CD4-positive, alpha-beta memory T cell (primary cell): ENCODE data around the gene PTPRG. TPM values are rescaled to one million over a fixed set of nuclear protein-coding genes. Genes with fewer than 3 reads are reported as not detected.

Experiments
- CTCF ChIA-PET: fragments of 350-600 bp; sonication (Branson Sonifier 250); formaldehyde crosslinking; loops from one replicate; lab custom pipeline; 2021; ENCODE audit warnings: inconsistent platforms; ENCODE audit not compliant: partially characterized antibody; lab: Charles Lee
- POLR2A ChIA-PET: fragments of 350-600 bp; sonication (Branson Sonifier 250); formaldehyde crosslinking; loops from one replicate; lab custom pipeline; 2021; ENCODE audit not compliant: partially characterized antibody; lab: Charles Lee
- DNase-seq, 5 donors: peaks; one replicate each; pipeline versions ENCODE4 v3.0.0 to v3.0.0-alpha.2; 2020 to 2022; ENCODE audit warnings: mixed read lengths in 1 of 5
- H3K27ac ChIP-seq: one replicate; pipeline ENCODE4 v1.7.0; 2013; ENCODE audit warnings: low read depth, low read length
- H3K27me3 ChIP-seq: 2 replicates; pipeline ENCODE4 v1.7.0; 2013; ENCODE audit warnings: mild to moderate bottlenecking, low read length, moderate library complexity; ENCODE audit not compliant: insufficient read depth
- H3K36me3 ChIP-seq: 2 replicates; pipeline ENCODE4 v1.7.0; 2013; ENCODE audit warnings: mild to moderate bottlenecking, low read length, moderate library complexity; ENCODE audit not compliant: insufficient read depth
- H3K4me1 ChIP-seq: 2 replicates; pipeline ENCODE4 v1.7.0; 2013; ENCODE audit warnings: mild to moderate bottlenecking, low read length, moderate library complexity; ENCODE audit not compliant: insufficient read depth
- H3K4me3 ChIP-seq, 2 donors: one replicate each; pipeline ENCODE4 v1.7.0; 2013; ENCODE audit warnings: low read length in 2 of 2, mild to moderate bottlenecking in 1 of 2
- H3K9me3 ChIP-seq, 2 donors: one replicate each; pipeline ENCODE4 v1.7.0; 2013; ENCODE audit warnings: low read length in 2 of 2, control low read depth in 1 of 2; ENCODE audit not compliant: control insufficient read depth in 1 of 2
- H3K27ac Mint-ChIP-seq, 7 donors: one replicate each; pipeline ENCODE4 v1.8.0; 2020 to 2021; ENCODE audit warnings: mixed read lengths in 7 of 7, mild to moderate bottlenecking in 6 of 7, inconsistent platforms in 3 of 7, moderate library complexity in 3 of 7
- H3K27me3 Mint-ChIP-seq, 2 donors: one replicate each; pipeline ENCODE4 v1.8.0; 2020 to 2021; ENCODE audit warnings: mixed read lengths in 2 of 2
- H3K36me3 Mint-ChIP-seq, 2 donors: one replicate each; pipeline ENCODE4 v1.8.0; 2020 to 2021; ENCODE audit warnings: mixed read lengths in 2 of 2, inconsistent platforms in 1 of 2, mild to moderate bottlenecking in 1 of 2
- H3K4me1 Mint-ChIP-seq, 4 donors: one replicate each; pipeline ENCODE4 v1.8.0; 2020 to 2021; ENCODE audit warnings: mixed read lengths in 4 of 4, mild to moderate bottlenecking in 1 of 4
- H3K4me3 Mint-ChIP-seq, 8 donors: one replicate each; pipeline ENCODE4 v1.8.0; 2020 to 2021; ENCODE audit warnings: mixed read lengths in 8 of 8, mild to moderate bottlenecking in 7 of 8, moderate library complexity in 6 of 8, inconsistent platforms in 3 of 8
- H3K9me3 Mint-ChIP-seq, 8 donors: one replicate each; pipeline ENCODE4 v1.8.0; 2020 to 2021; ENCODE audit warnings: mixed read lengths in 8 of 8, mild to moderate bottlenecking in 5 of 8, inconsistent platforms in 3 of 8, moderate library complexity in 1 of 8
- intact Hi-C: fragments of 100-400 bp; cut with micrococcal nuclease; formaldehyde crosslinking; loops from one replicate; pipeline ENCODE4 v1.15.1; 2023
- polyA plus RNA-seq, 2 donors: library from polyadenylated mRNA; unstranded; fragments of 300-500 nt; fragmentation: Illumina TruSeq; gene quantifications; one replicate each; pipeline ENCODE4 v1.2.3, GENCODE V29; 2021
- total RNA-seq, 2 experiments: library from RNA; stranded (reverse); gene quantifications; one replicate each; pipeline ENCODE4 v1.2.3, GENCODE V29; 2021

The PTPRG gene
- total and polyA plus RNA-seq, 4 experiments from 2014 or later, result not detected

DNA sequence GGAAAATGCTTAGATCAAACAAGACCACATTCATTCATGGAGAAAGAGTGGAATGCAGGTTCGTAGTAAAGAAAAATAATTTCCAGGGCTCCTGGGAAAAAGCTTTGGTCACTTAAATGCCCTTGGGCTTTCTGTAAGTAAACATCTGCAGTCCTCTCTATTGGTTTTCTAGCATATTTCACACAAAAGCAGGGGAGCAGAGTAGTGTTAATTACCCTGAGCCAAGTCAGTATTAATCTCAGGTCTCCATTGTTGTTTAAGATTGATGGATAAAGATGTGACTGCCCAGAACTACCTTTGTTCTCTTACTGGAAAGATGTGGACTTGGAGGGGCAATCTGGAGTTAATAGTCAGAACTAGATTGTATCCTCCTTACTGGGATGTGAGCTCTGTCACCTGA lies 242.6 kb downstream of the PTPRG start:
- intact Hi-C loops, result no loop called here
- no peak overlapping the region for H3K4me3 Mint-ChIP-seq
- Histone ChIP-seq H3K4me1 (no peaks in the 10 kb centered on the region), H3K27ac (no peak overlapping the region), H3K27me3 (no peaks in the 10 kb centered on the region), H3K9me3 (no peaks in the 10 kb centered on the region), H3K4me3 (no peak overlapping the region), H3K36me3 (no peaks in the 10 kb centered on the region)
- H3K9me3 Mint-ChIP-seq, result peaks cover 0 to 2% (median 0%) of the 10 kb centered on the region in 8 donors
- CTCF ChIA-PET, result no interaction called here
- no peak for DNase-seq
- no peaks in the 10 kb centered on the region for H3K27me3 Mint-ChIP-seq
- POLR2A ChIA-PET, result no interaction called here
- no peaks in the 10 kb centered on the region for H3K36me3 Mint-ChIP-seq
- H3K4me1 Mint-ChIP-seq, result no peaks in the 10 kb centered on the region
- no peak overlapping the region for H3K27ac Mint-ChIP-seq

DNA sequence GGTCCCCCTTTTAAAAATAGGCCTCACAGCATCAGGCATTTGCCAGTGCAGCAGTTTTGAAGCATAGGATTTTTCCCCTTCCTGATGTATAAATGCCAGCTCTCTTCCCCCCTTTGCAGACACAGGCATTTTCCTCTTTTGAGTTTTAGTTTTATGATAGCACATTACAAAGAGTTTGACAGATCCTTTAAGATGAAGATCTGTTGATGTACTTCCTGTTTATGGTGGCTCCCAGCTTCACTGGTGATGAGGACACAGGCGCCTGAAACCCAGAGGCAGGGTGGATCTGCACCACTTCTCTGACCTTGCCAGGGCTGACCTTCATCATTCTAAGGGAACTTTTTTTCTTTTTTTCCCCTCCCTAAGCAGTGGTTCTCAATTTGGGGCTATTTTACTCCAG lies 243.4 kb downstream of the PTPRG start:
- H3K27ac Mint-ChIP-seq, result no peak overlapping the region
- no peaks in the 10 kb centered on the region for H3K36me3 Mint-ChIP-seq
- H3K4me3 Mint-ChIP-seq, result no peak overlapping the region
- no peaks in the 10 kb centered on the region for H3K4me1 Mint-ChIP-seq
- intact Hi-C loops, result no loop called here
- Histone ChIP-seq H3K4me1 (no peaks in the 10 kb centered on the region), H3K27me3 (no peaks in the 10 kb centered on the region), H3K9me3 (no peaks in the 10 kb centered on the region), H3K36me3 (no peaks in the 10 kb centered on the region), H3K27ac (no peak overlapping the region), H3K4me3 (no peak overlapping the region)
- ChIA-PET POLR2A (no interaction called here), CTCF (no interaction called here)
- H3K9me3 Mint-ChIP-seq, result peaks cover 0 to 2% (median 0%) of the 10 kb centered on the region in 8 donors
- no peaks in the 10 kb centered on the region for H3K27me3 Mint-ChIP-seq
- DNase-seq, result no peak

DNA sequence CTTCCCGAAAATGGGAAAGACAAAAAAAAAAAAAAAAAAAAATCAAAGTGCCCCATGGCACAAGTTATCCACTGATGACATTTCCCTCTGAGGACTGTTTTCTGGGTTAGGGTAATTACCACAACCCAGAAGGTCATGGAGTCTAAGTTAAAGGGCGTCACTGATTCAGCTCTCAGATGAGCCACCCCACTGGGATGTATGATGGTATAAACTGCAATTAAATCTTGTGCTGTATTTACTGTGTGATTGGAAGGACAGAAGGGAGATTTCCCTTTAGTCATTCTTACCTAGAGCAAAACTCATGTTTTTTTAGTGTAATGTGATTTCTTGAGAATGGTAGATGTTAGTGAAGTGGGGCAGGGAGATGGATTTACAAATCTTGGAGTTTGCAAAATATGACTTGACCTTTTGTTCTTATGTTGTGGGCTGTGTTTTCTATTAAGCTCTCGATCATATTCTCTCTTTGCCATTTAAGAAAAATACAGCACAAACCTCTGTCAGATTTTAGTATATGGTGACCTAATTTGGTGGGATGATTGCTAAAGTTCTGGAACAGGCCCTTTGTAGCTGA lies 244.2 kb downstream of the PTPRG start:
- ChIA-PET POLR2A (no interaction called here), CTCF (no interaction called here)
- DNase-seq, result no peak
- Histone ChIP-seq H3K27me3 (no peaks in the 10 kb centered on the region), H3K36me3 (no peaks in the 10 kb centered on the region), H3K27ac (no peak overlapping the region), H3K9me3 (no peaks in the 10 kb centered on the region), H3K4me1 (no peaks in the 10 kb centered on the region), H3K4me3 (no peak overlapping the region)
- Mint-ChIP-seq H3K27ac (no peak overlapping the region), H3K4me3 (no peak overlapping the region), H3K4me1 (no peaks in the 10 kb centered on the region), H3K36me3 (no peaks in the 10 kb centered on the region), H3K9me3 (peaks cover 0 to 3% (median 0%) of the 10 kb centered on the region in 8 donors), H3K27me3 (peaks cover 0 to 1% of the 10 kb centered on the region in 2 donors)
- intact Hi-C loops, result no loop called here

DNA sequence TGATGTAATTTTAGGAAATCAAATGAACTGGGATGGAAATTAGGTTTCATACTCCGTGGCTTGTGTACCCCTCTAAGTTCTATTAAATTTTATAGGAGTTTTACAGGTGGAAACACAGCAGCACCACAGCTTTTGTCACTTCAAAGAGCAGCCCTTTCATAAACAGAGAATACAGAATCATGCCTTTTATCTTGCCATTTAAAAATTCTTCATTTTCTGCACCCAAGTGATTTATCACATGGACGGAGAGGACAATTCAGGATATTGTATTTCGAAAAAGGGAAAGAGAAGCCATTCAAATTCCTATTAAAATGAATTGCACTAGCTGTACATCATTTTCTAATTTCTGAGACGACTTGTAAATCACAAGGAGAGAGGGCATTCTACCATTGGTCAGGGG lies 245.4 kb downstream of the PTPRG start:
- CTCF ChIA-PET, result no interaction called here
- H3K36me3 Mint-ChIP-seq, result no peaks in the 10 kb centered on the region
- H3K4me3 ChIP-seq, result no peak overlapping the region
- intact Hi-C loops, result no loop called here
- H3K27ac Mint-ChIP-seq, result no peak overlapping the region
- H3K9me3 ChIP-seq, result no peaks in the 10 kb centered on the region
- POLR2A ChIA-PET, result no interaction called here
- no peaks in the 10 kb centered on the region for H3K27me3 ChIP-seq
- no peak overlapping the region for H3K4me3 Mint-ChIP-seq
- no peaks in the 10 kb centered on the region for H3K4me1 ChIP-seq
- H3K27me3 Mint-ChIP-seq, result peaks cover 0 to 1% of the 10 kb centered on the region in 2 donors
- no peak overlapping the region for H3K27ac ChIP-seq
- no peaks in the 10 kb centered on the region for H3K4me1 Mint-ChIP-seq
- DNase-seq, result no peak
- no peaks in the 10 kb centered on the region for H3K36me3 ChIP-seq
- H3K9me3 Mint-ChIP-seq, result peaks cover 0 to 3% (median 0%) of the 10 kb centered on the region in 8 donors

DNA sequence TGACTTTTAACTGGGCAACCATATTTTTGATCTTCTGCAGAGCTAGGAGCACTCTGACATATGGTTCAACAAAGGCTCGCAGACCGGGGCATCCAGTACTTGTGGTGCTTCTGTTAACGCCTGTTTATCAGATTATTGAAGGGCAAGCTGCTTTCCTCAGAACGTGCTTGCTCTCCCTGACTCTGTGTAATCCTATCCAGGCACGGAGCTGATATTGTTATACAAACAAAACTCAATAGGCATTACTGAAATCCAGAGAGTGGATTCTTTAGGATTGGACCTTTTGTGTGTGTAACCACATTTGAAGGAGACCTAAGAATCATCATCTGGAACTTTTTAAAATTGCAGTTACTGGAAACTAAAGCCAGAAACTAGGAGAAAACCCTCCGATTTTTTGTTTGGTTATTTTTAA lies 246.5 kb downstream of the PTPRG start:
- H3K4me1 Mint-ChIP-seq, result no peaks in the 10 kb centered on the region
- H3K4me1 ChIP-seq, result no peaks in the 10 kb centered on the region
- H3K27ac ChIP-seq, result no peak overlapping the region
- no peaks in the 10 kb centered on the region for H3K36me3 Mint-ChIP-seq
- no peaks in the 10 kb centered on the region for H3K36me3 ChIP-seq
- POLR2A ChIA-PET, result no interaction called here
- H3K27me3 Mint-ChIP-seq, result peaks cover 0 to 2% of the 10 kb centered on the region in 2 donors
- H3K4me3 Mint-ChIP-seq, result no peak overlapping the region
- DNase-seq, result no peak
- peaks cover 0 to 3% (median 0%) of the 10 kb centered on the region in 8 donors for H3K9me3 Mint-ChIP-seq
- H3K27ac Mint-ChIP-seq, result peak overlapping the region in 1 of 7 donors; percentile 8
- no peak overlapping the region for H3K4me3 ChIP-seq
- CTCF ChIA-PET, result no interaction called here
- H3K27me3 ChIP-seq, result no peaks in the 10 kb centered on the region
- intact Hi-C loops, result no loop called here
- no peaks in the 10 kb centered on the region for H3K9me3 ChIP-seq

DNA sequence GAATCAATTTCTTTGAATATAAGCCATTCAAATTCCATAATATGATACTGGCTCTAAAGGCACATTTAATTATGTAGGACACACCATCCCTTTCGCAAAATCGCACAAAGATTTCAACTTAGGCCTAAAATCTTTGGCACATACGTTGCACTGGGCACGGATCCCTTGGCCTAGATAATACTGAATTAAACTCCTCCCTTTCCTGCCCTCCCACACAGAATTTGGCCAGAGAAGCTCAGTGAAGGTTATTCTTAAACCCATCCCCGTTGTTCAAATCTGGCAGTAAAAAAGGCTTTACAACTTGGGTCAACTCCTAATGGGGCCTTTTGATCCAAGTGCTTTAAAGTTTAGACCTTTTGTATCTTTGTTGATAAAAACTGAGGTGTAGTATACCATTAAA lies 247.2 kb downstream of the PTPRG start:
- Mint-ChIP-seq H3K9me3 (peaks cover 0 to 3% (median 0%) of the 10 kb centered on the region in 8 donors), H3K4me1 (no peaks in the 10 kb centered on the region), H3K27me3 (peaks cover 0 to 3% of the 10 kb centered on the region in 2 donors), H3K36me3 (no peaks in the 10 kb centered on the region), H3K27ac (no peak overlapping the region), H3K4me3 (no peak overlapping the region)
- intact Hi-C loops, result no loop called here
- Histone ChIP-seq H3K36me3 (no peaks in the 10 kb centered on the region), H3K4me1 (no peaks in the 10 kb centered on the region), H3K27ac (no peak overlapping the region), H3K4me3 (no peak overlapping the region), H3K27me3 (no peaks in the 10 kb centered on the region), H3K9me3 (no peaks in the 10 kb centered on the region)
- POLR2A ChIA-PET, result no interaction called here
- CTCF ChIA-PET, result no interaction called here
- DNase-seq, result no peak

DNA sequence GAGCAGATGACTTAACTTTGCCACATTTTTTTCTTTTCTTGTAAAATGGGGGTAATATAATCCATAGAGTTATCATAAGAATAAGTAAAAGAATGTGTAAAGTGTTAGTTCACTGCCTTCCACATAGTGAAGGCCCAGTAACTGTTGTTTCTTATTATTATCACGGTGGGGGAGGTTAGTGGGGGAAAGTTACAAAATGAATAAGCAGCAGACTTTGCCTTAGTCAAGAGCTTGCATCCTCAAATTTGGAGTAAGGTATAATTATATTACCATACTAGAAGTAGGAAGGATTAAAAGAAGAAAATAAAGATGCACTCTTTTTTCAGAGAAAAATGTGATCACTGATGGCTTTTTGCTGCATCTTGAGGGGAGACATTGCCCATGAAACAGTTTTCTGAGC lies 247.6 kb downstream of the PTPRG start:
- H3K4me1 Mint-ChIP-seq, result no peaks in the 10 kb centered on the region
- H3K4me1 ChIP-seq, result no peaks in the 10 kb centered on the region
- POLR2A ChIA-PET, result no interaction called here
- H3K27ac Mint-ChIP-seq, result no peak overlapping the region
- H3K27me3 Mint-ChIP-seq, result peaks cover 0 to 3% of the 10 kb centered on the region in 2 donors
- H3K9me3 ChIP-seq, result no peaks in the 10 kb centered on the region
- H3K27ac ChIP-seq, result no peak overlapping the region
- no peaks in the 10 kb centered on the region for H3K36me3 ChIP-seq
- CTCF ChIA-PET, result no interaction called here
- intact Hi-C loops, result no loop called here
- H3K4me3 Mint-ChIP-seq, result no peak overlapping the region
- H3K4me3 ChIP-seq, result no peak overlapping the region
- DNase-seq, result no peak
- no peaks in the 10 kb centered on the region for H3K36me3 Mint-ChIP-seq
- H3K9me3 Mint-ChIP-seq, result peaks cover 0 to 3% (median 0%) of the 10 kb centered on the region in 8 donors
- H3K27me3 ChIP-seq, result no peaks in the 10 kb centered on the region

DNA sequence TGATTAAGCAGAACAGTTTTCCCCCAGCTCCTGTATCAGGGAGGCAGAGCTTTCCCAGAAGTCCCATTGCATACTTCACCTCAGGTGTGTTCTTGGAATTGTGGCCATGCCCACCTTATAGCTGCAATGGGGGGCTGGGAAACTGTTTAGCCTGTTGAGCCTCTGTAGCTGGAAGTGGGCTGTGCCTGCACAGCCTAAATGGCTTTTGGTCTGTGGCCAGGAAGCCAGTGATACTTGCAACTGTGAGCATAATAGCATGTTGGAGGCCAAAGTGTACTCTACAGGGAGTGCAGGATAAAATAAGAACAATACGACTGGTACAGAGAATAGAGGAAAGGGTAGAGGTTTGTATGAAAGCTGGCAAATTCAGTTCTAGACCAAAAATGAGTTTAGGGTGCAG lies 248.5 kb downstream of the PTPRG start:
- no peak overlapping the region for H3K4me3 Mint-ChIP-seq
- intact Hi-C loops, result no loop called here
- Histone ChIP-seq H3K4me3 (no peak overlapping the region), H3K9me3 (no peaks in the 10 kb centered on the region), H3K27ac (no peak overlapping the region), H3K4me1 (no peaks in the 10 kb centered on the region), H3K27me3 (no peaks in the 10 kb centered on the region), H3K36me3 (no peaks in the 10 kb centered on the region)
- H3K4me1 Mint-ChIP-seq, result no peaks in the 10 kb centered on the region
- no peaks in the 10 kb centered on the region for H3K36me3 Mint-ChIP-seq
- no peak for DNase-seq
- H3K27me3 Mint-ChIP-seq, result peaks cover 0 to 3% of the 10 kb centered on the region in 2 donors
- POLR2A ChIA-PET, result no interaction called here
- CTCF ChIA-PET, result no interaction called here
- no peak overlapping the region for H3K27ac Mint-ChIP-seq
- H3K9me3 Mint-ChIP-seq, result peaks cover 0 to 3% (median 0%) of the 10 kb centered on the region in 8 donors
